GM19043 (cell line): ENCODE data around the gene CYP39A1.

Experiments
- ATAC-seq: cut with Tn5 transposase; IDR thresholded peaks from one replicate; pipeline ENCODE4 v1.9.1; 2021; ENCODE audit warnings: low read depth; ENCODE audit not compliant: unreplicated experiment

CYP39A1 gene

DNA sequence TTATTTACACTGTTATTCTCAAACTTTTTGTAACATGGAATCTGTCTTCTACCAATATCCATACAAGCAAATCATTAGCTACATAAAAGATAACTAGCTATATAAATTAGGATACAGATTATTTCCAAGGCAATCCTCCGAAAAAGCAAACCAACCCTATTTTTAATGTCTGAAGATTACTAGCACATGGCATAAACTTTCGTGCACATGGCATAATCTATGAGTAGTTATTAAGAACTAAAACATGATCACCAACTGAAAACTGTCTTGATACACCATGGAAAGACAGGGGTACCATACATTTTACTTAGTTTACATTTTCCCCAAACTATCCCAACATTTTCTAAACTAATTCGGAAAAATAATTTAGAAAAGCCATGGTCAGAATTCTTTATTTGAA lies 54.4 kb downstream of the CYP39A1 start:
- ATAC-seq, result no peak

DNA sequence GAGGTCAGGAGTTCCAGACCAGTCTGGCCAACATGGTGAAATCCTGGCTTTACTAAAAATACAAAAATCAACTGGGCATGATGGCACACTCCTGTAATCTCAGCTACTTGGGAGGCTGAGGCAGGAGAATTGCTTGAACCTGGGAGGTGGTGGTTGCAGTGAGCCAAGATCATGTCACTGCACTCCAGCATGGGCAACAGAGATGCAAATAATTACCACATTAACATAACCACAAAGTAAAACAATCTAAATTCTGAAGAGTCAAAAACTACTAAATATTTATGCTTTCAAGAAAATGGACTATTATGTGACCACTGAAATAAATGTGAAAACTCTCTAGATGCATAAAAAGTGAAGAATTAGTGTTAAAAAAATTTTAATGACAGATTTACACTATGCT lies 59.9 kb downstream of the CYP39A1 start:
- no peak for ATAC-seq

DNA sequence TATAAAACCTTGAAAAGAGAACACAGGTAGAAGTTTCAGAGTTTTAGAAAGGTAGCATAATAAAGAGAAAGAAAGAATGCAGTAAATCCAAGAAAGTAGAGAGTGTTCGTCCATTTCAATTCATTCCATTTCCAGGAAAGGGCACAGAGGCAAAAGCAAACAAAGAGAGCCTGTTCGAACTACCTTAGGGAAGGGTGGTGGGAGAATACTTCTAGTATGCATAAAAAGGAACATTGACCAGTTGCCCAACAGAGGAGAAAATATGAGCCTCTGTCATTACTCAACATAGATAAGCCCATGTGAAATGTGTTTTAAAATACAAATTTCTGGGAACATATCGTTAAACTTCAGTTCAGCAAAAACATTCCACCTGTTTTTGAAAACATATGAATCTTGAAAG lies 60.6 kb downstream of the CYP39A1 start:
- ATAC-seq, result no peak

DNA sequence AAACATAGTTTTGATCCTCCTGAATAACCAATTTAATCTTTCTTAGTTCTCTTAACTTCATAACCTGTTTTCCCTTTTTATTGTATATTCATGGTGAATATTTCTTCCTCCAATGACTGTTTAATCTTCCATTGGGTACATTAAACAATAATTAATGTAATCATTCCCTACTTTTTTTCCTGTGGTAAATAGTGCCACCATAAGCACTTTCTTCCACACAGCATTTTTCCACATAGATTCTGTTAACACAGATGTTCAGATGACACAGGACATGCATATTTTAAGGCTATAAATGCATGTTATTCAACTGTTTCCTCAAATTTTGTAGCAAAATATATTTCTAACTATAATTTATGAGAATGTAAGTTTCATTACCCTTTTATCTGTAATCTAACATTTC lies 61.9 kb downstream of the CYP39A1 start:
- no peak for ATAC-seq

DNA sequence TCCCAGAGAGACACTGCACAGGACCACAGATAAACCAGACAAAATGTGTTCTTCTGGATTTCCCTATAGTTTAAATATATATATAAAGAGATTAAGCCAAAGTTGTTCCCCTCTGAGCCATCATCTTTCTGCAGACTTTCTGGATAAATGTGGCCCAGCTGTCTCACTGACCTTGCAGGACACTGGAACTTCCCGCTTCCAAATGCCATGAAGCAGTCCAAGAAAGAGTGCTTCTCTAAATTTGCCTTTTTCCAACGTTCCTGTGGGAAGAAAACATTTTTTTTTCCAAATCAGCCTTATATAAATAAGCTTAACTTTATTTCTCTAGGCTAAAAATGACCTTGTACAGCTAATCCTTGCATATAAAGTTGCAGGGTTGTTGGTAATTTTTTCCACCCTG lies 65.7 kb downstream of the CYP39A1 start:
- ATAC-seq, result no peak

DNA sequence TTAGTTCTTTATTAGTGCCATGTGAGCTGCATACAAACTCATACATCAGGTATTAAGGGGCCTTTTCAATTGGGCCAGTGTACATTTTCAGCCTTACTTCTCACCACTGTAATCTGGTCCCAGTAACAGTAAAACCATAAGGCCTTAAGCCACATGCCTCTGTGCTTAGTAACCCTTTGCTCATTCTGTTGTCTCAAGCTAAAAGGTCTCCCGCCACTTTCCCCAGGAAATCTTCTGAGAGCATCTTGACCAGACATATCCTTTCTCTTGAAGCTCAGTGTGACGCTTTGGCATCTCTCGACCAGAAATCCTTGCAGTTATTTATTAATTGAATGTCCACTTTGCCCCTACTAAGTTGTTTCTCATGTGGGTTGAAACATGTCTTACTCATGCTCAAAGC lies 68.0 kb downstream of the CYP39A1 start:
- ATAC-seq, result no peak

DNA sequence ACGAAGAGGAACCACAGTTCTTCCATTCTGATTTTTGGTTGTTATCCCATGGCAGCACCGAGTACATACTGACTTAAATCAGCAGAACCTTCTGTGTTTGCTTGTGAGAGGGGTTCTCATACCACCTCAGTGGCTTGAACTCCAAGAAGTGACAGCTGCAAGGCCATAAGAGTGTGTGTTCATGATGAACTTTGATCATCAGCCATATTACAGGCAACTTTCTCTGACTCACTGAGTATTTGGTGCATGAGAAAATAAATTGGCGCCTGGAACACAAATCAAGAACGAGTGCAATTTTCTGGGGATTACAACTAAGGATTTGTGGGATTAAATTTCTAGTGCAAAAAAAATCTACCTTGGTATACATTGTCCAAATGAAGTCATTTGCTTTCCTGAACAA lies 68.9 kb downstream of the CYP39A1 start:
- no peak for ATAC-seq

DNA sequence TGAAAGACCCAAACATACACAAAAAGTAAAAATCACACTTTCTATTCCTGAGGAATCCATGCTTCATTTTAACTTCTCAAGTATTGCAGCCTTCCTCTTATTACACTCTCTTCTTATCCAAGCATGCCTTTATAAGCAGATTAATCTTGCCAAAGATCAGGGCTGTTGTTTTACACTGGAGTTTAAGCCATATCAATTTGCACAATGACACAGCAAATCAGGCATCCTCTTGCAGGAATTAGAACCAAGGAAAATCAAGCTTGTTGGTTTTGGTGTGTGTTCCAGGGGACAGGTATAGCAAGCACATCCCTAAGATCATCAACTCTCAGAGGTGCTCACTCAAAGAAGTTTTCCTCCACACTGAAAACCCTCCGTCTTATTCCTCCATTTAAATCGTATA lies 69.5 kb downstream of the CYP39A1 start:
- no peak for ATAC-seq

DNA sequence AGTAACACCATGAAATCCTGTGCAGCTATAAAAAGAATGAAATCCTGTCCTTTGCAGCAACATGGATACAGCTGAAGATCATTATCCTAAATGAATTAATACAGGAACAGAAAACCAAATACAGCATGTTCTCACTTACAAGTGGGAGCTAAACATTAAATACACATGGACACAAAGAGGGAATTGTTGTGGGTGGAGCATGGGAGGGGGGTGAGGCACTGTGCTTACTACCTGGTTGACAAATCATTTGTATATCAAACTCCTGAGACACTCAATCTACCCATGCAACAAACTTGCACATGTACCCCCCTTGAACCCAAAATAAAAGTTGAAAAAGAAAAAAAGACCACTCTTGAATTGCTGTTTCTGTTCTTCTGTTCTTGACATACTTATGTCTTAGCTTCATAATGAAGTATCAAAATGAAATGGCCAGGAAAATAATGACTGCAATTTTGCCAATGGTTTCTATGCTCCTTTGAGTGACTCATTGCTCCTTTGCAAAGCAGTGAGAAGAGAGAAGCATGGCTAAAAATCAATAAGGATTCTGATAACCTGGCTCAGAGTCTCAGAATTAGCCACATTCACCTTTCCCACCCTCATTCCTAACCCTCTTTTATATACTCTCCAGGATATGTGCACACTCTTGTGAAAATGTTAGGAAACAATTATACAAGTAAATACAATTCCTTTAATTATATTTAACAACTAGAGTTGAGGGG lies 71.0 kb downstream of the CYP39A1 start:
- ATAC-seq, result no peak

DNA sequence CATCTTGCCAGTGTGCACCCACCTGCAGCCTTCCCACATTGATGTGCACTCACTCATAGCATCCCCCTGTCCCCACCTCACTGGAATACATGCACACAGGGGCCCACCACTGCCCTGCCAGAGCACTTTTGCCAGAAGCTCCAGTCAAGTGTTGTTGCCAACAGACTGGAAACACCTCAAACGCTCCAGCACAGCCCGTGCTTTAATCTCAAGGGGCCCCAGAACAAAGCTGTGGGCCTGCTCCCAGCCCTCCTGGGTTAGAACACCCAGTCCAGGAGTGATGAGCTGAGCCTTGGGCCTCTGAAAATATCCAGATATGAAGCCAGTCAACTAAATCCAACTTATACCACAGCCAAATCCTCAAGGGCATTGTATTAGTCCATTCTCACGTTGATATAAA lies 77.1 kb downstream of the CYP39A1 start:
- ATAC-seq, result no peak

DNA sequence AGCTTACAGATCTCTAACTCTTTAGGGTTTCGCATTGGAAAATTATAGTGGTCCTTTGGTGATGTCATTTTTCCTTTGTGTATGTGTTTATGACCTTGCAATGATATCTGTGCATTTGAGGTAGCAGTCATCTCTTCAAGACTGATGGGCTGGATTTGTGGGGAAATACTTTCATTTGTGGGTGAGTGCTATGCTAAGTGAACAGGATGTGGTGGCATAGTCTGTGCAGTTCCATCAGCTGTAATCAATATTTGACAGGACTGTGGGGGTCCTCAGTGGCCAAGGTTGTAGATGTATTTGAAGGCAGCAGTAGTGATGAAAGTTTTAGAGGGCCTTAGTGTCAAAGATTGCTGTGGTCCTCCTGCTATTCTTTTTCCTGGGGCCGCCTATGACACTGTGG lies 79.5 kb downstream of the CYP39A1 start:
- no peak for ATAC-seq

DNA sequence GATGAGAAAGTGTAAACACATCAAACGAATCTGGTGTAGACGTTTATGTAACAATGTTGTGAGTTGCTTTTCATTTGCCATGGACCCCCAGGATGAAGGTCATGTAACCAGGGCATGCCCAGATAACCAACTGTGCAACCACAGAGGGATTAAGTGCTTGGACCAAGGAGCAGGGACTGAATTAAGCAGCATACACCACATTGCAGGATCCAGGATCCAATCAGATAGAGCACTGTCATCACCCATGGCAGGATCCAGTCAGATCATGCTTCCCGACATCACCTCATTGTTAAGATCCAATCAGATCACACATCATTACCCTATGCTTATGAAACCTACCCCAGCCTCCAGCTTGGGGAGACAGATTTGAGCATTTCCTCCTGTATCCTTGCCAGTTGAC lies 87.1 kb downstream of the CYP39A1 start:
- ATAC-seq, result no peak

DNA sequence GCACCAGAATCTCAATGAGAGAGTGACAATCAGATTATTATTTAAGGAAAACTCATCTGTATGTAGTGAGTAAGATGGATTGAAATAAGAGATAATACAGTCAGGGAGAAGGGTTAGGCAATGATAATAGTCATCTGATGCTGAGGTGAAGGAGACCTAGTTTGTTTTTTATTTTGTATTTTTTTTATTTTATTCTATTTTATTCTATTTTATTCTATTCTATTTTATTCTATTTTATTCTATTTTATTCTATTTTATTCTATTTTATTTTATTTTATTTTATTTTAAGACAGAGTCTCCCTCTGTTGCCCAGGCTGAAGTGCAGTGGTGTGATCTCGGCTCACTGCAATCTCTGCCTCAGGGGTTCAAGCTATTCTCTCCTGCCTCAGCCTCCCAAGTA lies 88.7 kb downstream of the CYP39A1 start:
- ATAC-seq, result no peak

DNA sequence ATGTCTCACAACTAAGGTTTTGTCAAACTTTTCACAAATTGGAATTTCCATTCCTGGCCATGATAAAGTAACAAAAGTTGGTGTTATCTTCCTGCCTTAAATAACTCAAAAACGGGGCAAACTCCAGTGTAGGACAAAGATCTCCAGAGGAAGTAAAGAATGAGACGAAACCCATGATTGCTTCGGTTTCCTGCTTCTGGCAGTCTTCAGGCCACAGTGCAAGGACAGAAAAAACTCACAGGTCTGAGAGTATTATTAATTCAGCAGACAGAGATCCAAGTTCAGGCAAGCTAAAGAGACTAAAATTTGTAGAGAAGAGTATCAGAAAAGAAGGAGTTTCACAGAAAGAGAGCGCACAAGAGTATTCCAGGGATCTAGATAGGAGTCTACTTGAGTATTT lies 96.6 kb downstream of the CYP39A1 start:
- no peak for ATAC-seq

DNA sequence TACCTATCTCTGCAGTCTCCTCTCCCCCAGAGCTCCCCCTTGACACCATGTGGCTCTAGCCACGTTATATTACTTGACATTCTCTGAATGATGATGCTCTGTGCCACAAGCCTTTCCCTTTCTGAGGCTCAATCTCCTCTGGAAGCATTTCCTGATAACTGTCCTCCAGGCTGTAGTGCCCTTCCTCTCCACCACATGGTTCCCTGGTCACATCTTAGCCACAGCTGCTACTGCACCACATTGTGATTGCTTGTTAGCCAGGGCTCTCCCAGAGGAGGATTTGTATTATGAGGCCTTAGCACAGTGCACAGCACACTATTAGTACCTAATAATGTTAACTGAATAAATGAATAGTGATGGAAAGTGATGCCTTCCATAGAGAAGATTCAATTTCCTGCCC lies 97.5 kb downstream of the CYP39A1 start:
- no peak for ATAC-seq

DNA sequence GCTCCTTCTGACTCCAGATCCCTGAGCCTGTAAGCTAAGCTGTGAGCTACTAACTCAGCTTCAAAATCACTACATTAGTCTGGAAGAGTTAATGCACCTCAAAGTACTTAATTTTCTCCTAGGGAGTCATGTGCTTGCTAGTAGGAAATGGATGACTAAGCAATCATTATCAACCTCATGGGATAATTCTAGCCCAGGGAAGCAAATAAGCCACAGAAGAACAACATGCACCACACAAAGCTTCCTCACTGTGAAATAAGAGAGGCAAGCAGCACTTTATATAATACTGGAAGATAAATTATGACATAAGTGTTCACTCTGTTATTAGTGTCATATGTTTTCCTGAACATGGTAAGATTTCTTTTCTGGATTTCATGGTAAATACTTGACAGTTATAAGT lies 103.5 kb downstream of the CYP39A1 start:
- ATAC-seq, result no peak

DNA sequence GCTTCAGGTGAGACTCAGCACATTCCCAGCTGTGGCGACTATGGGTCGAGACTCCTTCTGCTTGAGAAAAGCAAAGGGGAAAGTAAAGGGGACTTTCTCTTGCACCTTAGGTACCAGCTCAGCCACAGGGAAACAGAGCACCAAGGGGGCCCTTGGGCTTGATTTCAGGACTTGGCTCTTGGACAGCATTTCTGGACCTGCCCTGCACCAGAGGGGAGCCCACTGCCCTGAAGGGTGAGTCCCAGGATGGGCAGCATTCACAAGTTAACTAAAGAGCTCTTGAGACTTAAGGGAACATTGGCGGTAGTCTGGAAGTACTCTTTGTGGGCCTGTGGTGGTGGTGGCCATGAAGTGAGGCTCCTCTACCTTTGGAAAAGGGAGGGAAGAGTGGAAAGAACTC lies 111.1 kb downstream of the CYP39A1 start:
- no peak for ATAC-seq

DNA sequence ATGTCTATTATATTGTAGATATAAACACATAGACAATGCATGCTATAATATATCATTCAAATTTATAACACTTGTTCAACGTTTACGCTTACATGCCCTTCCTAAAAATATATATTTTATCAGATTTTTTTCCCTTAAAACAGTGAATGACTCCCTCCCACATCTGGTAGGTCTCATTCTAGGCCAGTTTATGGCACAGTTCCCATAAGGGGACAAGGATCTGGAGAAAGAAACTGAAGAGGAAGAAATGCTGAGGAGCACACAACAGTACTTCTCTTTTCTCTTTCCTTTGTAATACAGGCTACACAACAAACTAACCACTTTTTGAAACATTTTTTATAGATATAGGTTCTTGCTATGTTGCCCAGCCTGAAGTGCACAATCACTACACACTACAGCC lies 112.8 kb downstream of the CYP39A1 start:
- no peak for ATAC-seq

DNA sequence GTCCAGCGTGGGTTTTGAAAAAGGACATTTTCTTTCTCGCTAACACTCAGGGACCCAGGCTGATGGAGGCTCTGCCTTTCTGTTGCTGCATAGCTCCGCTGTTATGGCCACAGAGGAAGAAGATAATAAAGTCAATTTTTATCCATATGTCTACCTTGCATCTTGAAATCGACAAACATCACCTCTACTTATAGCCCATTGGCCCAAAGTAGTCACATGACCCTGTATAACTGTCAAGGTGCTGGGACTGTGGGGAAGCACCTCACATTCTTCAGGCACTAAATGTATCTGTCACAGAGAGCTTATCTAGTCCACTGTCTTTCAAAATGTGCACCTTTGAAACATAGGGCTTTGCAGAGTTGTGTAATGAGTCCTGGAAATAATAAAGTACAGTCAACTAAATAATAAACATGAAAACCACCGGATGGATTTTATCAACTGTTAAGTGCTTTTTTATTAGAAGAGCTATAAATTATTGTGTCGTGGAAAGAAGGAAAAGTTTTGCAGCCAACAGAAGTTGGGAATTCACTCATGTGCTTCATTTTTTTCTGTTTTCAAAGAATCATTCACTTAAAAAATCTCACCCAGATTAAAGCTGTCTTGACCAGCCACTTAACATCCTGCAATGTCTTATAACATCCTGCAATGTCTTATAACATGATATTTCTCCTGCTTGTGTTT lies 113.7 kb downstream of the CYP39A1 start:
- ATAC-seq, result no peak

DNA sequence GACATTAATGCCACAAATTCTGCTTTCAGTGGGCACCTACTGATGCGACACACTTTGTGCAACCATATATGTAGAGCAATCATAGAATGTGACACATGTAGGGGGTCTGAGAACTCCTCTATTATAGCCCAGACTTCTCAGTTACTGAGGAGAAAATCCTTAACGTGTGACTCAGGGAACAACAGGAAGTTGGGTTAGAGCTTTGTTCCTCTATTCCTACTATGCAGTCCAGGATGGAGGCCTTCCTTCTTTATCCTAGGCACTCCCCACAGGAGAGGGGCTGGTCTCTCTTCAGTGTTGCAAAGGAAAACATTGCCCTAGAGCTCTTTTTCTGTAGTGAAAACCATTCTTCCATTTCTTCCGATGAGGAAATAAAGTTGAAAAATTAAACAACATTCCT lies 121.7 kb downstream of the CYP39A1 start:
- no peak for ATAC-seq

DNA sequence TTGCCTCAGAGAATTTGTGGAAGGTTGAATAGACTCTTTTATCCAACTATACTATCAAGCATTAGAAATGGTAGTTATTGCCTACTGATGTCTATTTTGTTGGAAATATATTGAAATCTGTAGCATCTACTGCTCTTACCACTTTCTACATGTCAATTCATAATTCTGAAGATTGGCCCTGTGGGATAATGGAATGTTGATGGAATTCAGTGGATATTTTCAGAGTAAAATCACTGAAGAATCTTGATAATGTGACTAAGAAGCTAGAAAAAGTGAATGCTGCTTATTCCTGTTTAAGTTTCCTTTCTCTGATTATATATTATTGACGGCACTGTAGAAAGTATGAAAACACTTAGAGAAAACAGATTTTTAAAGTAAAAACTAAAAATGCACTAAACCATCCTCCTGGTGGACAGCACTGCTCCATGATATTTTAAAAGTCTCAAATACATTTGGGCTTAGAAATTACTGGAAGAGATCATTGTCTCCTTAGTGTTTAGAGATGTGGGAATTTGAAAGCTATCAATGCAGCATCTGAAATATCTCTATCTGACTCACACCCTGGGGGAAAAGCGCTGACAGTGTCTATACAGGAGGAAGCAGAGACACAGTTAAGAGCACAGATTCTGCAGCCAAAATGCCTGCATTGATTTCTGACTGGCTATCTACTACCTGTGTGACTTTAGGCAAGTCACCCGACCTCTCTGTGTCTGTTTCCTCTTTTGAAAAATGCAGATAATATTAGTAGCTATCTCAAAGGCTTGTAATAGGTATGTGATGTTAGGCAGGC lies 123.5 kb downstream of the CYP39A1 start:
- no peak for ATAC-seq

DNA sequence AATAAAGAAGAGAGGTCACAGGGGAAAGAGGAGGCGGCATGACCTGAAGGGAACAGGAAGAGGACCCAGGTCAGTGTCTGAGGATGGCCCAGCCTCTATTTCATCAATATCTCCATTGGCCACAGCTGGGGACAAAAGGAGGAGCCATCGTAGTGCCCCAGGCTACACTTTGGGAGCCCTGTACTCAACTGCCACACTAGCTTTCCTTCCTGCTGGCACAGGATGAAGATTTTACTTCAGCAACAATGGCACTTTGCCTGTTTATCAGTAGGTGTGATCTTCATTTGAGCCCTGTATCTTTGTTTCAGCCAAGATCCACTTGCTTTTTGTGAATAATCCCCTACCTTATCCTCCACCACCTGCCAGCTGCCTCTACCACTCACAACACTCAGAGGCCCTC lies 126.0 kb downstream of the CYP39A1 start:
- ATAC-seq, result no peak
